Loucy (cell line): ENCODE measurements around the gene SPATA9.
A peak's percentile ranks its signal among the peaks of the same experiment; 100 is the strongest.

Experiments used
- H2AFZ ChIP-seq: fragments of 200-600 bp; sonication (generic); 2 replicates; pipeline ENCODE4 v1.6.0; 2016; ENCODE audit warnings: antibody characterized with exemption, mild to moderate bottlenecking, low read length, moderate library complexity
- H3F3A ChIP-seq: fragments of 200-600 bp; 2 replicates; pipeline ENCODE4 v1.6.0; 2016; ENCODE audit warnings: antibody characterized with exemption, low read depth, mild to moderate bottlenecking
- H3K27me3 ChIP-seq: fragments of 200-600 bp; sonication (generic); 2 replicates; pipeline ENCODE4 v1.6.1; 2014; ENCODE audit warnings: low read length, mild to moderate bottlenecking; ENCODE audit not compliant: insufficient read depth, poor library complexity, severe bottlenecking
- H3K36me3 ChIP-seq: fragments of 200-600 bp; sonication (generic); 2 replicates; pipeline ENCODE4 v1.6.1; 2016; ENCODE audit warnings: low read length; ENCODE audit not compliant: insufficient read depth
- H3K4me1 ChIP-seq: fragments of 200-600 bp; sonication (generic); 2 replicates; pipeline ENCODE4 v1.5.1; 2014; ENCODE audit warnings: low read length, mild to moderate bottlenecking; ENCODE audit not compliant: insufficient read depth, poor library complexity, severe bottlenecking
- H3K4me2 ChIP-seq: fragments of 200-600 bp; sonication (generic); 2 replicates; pipeline ENCODE4 v1.6.0; 2014; ENCODE audit warnings: antibody characterized with exemption, low read length, low read depth, mild to moderate bottlenecking; ENCODE audit not compliant: poor library complexity, severe bottlenecking
- H3K4me3 ChIP-seq: fragments of 200-600 bp; sonication (generic); 2 replicates; pipeline ENCODE4 v1.5.1; 2014; ENCODE audit warnings: low read length, mild to moderate bottlenecking, mixed read lengths; ENCODE audit not compliant: poor library complexity, severe bottlenecking
- H3K79me2 ChIP-seq: fragments of 200-600 bp; sonication (generic); 2 replicates; pipeline ENCODE4 v1.6.1; 2014; ENCODE audit warnings: low read length; ENCODE audit not compliant: insufficient read depth
- H3K9ac ChIP-seq: fragments of 200-600 bp; sonication (generic); 2 replicates; pipeline ENCODE4 v1.6.0; 2014; ENCODE audit warnings: mild to moderate bottlenecking, low read depth, low read length, moderate library complexity; ENCODE audit not compliant: poor library complexity, severe bottlenecking
- H3K9me2 ChIP-seq: fragments of 200-600 bp; sonication (generic); replicated peaks from 2 replicates; pipeline ENCODE4 v1.6.1; 2016; ENCODE audit warnings: low read depth, low read length, mixed read lengths
- H3K9me3 ChIP-seq: fragments of 200-600 bp; sonication (generic); 2 replicates; pipeline ENCODE4 v1.6.1; 2014; ENCODE audit warnings: mild to moderate bottlenecking, antibody characterized with exemption, low read length, low read depth; ENCODE audit not compliant: insufficient read depth
- H4K20me1 ChIP-seq: fragments of 200-600 bp; sonication (generic); 2 replicates; pipeline ENCODE4 v1.6.0; 2014; ENCODE audit warnings: antibody characterized with exemption, low read length, mild to moderate bottlenecking; ENCODE audit not compliant: insufficient read depth, poor library complexity, severe bottlenecking
- EZH2phosphoT487 ChIP-seq: fragments of 200-600 bp; IDR thresholded peaks from 2 replicates; pipeline ENCODE4 v1.6.1; 2018; ENCODE audit warnings: antibody characterized with exemption, mild to moderate bottlenecking, moderate library complexity, borderline replicate concordance
- TF ChIP-seq, protein P1 (sequence below): fragments of 200-600 bp; sonication (generic); conservative IDR thresholded peaks from 2 replicates; pipeline ENCODE4 v1.5.1; 2014; ENCODE audit warnings: mild to moderate bottlenecking, antibody characterized with exemption, low read length

Gene SPATA9

GRCh38 chr5:95662946-95663345 lies 19.8 kb downstream of the SPATA9 start:
- H3K9ac ChIP-seq, result no peak overlapping the region
- no peak overlapping the region for H3K4me2 ChIP-seq
- H3K9me3 ChIP-seq, result no peaks in the 10 kb centered on the region
- H3F3A ChIP-seq, result no peaks in the 10 kb centered on the region
- H2AFZ ChIP-seq, result no peak overlapping the region
- peaks cover 10% of the 10 kb centered on the region for H3K4me1 ChIP-seq
- H3K79me2 ChIP-seq, result no peaks in the 10 kb centered on the region
- no peak overlapping the region for H3K4me3 ChIP-seq
- no peaks in the 10 kb centered on the region for H3K36me3 ChIP-seq
- H4K20me1 ChIP-seq, result no peaks in the 10 kb centered on the region
- TF ChIP-seq, protein P1, sequence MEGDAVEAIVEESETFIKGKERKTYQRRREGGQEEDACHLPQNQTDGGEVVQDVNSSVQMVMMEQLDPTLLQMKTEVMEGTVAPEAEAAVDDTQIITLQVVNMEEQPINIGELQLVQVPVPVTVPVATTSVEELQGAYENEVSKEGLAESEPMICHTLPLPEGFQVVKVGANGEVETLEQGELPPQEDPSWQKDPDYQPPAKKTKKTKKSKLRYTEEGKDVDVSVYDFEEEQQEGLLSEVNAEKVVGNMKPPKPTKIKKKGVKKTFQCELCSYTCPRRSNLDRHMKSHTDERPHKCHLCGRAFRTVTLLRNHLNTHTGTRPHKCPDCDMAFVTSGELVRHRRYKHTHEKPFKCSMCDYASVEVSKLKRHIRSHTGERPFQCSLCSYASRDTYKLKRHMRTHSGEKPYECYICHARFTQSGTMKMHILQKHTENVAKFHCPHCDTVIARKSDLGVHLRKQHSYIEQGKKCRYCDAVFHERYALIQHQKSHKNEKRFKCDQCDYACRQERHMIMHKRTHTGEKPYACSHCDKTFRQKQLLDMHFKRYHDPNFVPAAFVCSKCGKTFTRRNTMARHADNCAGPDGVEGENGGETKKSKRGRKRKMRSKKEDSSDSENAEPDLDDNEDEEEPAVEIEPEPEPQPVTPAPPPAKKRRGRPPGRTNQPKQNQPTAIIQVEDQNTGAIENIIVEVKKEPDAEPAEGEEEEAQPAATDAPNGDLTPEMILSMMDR, result no peak
- no peak for TF ChIP-seq EZH2phosphoT487
- H3K27me3 ChIP-seq, result no peaks in the 10 kb centered on the region
- H3K9me2 ChIP-seq, result no peaks in the 10 kb centered on the region

- H2AFZ ChIP-seq, result no peak overlapping the region
- no peak overlapping the region for H3K4me3 ChIP-seq
- H3K4me2 ChIP-seq, result no peak overlapping the region
- no peaks in the 10 kb centered on the region for H4K20me1 ChIP-seq
- H3K36me3 ChIP-seq, result no peaks in the 10 kb centered on the region
- H3K9me3 ChIP-seq, result no peaks in the 10 kb centered on the region
- no peak overlapping the region for H3K9ac ChIP-seq
- H3K4me1 ChIP-seq, result peaks cover 32% of the 10 kb centered on the region
- no peaks in the 10 kb centered on the region for H3K79me2 ChIP-seq
- H3K9me2 ChIP-seq, result no peaks in the 10 kb centered on the region
- no peaks in the 10 kb centered on the region for H3K27me3 ChIP-seq
- H3F3A ChIP-seq, result no peaks in the 10 kb centered on the region
- TF ChIP-seq, protein P1, result no peak
- no peak for TF ChIP-seq EZH2phosphoT487
Measured at GRCh38 chr5:95660060-95660459, 22.7 kb downstream of the SPATA9 start.

DNA sequence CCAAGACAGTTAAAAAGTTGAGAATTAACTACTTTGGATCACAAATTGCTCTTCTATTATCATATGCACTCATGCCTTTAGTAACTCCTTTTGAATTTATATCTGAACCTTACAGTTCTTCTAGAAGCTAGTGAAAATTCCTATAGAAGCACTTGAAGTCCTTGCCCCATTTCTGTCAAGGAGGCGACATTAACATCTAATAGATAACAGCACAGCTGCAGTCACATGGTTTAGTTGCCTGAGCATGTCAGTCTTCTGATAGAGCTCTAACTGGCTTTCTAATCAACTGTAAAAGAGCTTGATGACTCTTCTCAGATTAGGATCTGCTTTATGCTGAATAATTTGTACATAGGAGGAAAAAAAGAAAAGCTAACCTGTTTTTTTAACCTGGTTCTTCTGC lies 27.2 kb downstream of the SPATA9 start:
- Histone ChIP-seq H3K4me2 (peak overlapping the region; percentile 54), H3K79me2 (peaks cover under 1% of the 10 kb centered on the region; the same call in 1 of the 2 replicates), H3K27me3 (no peaks in the 10 kb centered on the region), H3K36me3 (no peaks in the 10 kb centered on the region), H2AFZ (peak overlapping the region; percentile 13), H3K9me3 (no peaks in the 10 kb centered on the region), H3K4me1 (peaks cover 42% of the 10 kb centered on the region), H3K4me3 (peak overlapping the region; percentile 33), H3K9me2 (no peaks in the 10 kb centered on the region), H4K20me1 (no peaks in the 10 kb centered on the region), H3K9ac (peak overlapping the region; percentile 44), H3F3A (no peaks in the 10 kb centered on the region)
- TF ChIP-seq EZH2phosphoT487, result no peak
- TF ChIP-seq, protein P1, result no peak
